Panc1 (cell line): Measurements from ENCODE around the gene NPNT. TPM values are rescaled to one million over a fixed set of nuclear protein-coding genes. Genes with fewer than 3 reads are reported as not detected.

Source experiments
- ATAC-seq: fragments of 200-7000 bp; cut with Tn5 transposase; 2 replicates; pipeline ENCODE4 v1.9.1; 2020; ENCODE audit warnings: mild to moderate bottlenecking, moderate library complexity
- BruUV-seq: library from RNA; stranded (reverse); fragments of 400-500 nt; replicated peaks from 2 replicates; lab custom pipeline; 2021; lab: Mats Ljungman, UMichigan
- CTCF ChIA-PET: fragments of 300-600 bp; sonication (Branson Sonifier 250); formaldehyde crosslinking; loops from one replicate; lab custom pipeline; 2022; ENCODE audit warnings: antibody characterized with exemption; lab: Charles Lee
- POLR2A ChIA-PET: fragments of 300-600 bp; sonication (Branson Sonifier 250); formaldehyde crosslinking; loops from one replicate; lab custom pipeline; 2022; ENCODE audit warnings: antibody characterized with exemption; lab: Charles Lee
- DNase-seq: peaks from one replicate; pipeline ENCODE4 v3.0.0-alpha.2; 2010; ENCODE audit warnings: low read depth, low spot score
- H3K27ac ChIP-seq: 2 replicates; pipeline ENCODE4 v1.5.1; 2011; ENCODE audit warnings: mild to moderate bottlenecking, low read length, inconsistent platforms
- H3K27me3 ChIP-seq: fragments of 200-500 bp; sonication (Bioruptor generic); 2 replicates; pipeline ENCODE4 v1.6.0; 2014; ENCODE audit warnings: low read length, inconsistent platforms; ENCODE audit not compliant: control insufficient read depth, insufficient read depth
- H3K36me3 ChIP-seq: fragments of 200-500 bp; sonication (Bioruptor generic); 2 replicates; pipeline ENCODE4 v1.5.1; 2014; ENCODE audit warnings: inconsistent platforms, mild to moderate bottlenecking, low read length, moderate library complexity; ENCODE audit not compliant: control insufficient read depth, insufficient read depth
- H3K4me1 ChIP-seq: 2 replicates; pipeline ENCODE4 v1.5.1; 2011; ENCODE audit warnings: inconsistent platforms, mild to moderate bottlenecking, low read length, moderate library complexity; ENCODE audit not compliant: control insufficient read depth, insufficient read depth
- H3K4me3 ChIP-seq, 2 experiments: 2 replicates each; pipeline ENCODE4 v1.5.1; 2011 to 2012; ENCODE audit warnings: low read depth in 2 of 2, low read length in 2 of 2, mild to moderate bottlenecking in 2 of 2, inconsistent platforms in 1 of 2, moderate library complexity in 1 of 2
- H3K9me3 ChIP-seq: fragments of 200-500 bp; sonication (Bioruptor generic); 2 replicates; pipeline ENCODE4 v1.5.1; 2014; ENCODE audit warnings: low read depth, mild to moderate bottlenecking, inconsistent platforms, low read length, moderate library complexity; ENCODE audit not compliant: control insufficient read depth, insufficient read depth
- POLR2AphosphoS5 ChIP-seq: IDR thresholded peaks from 2 replicates; pipeline ENCODE4 v1.6.1; 2012; ENCODE audit warnings: mild to moderate bottlenecking, low read depth, low read length, moderate library complexity
- SIN3A ChIP-seq: IDR thresholded peaks from 2 replicates; pipeline ENCODE4 v1.6.1; 2012; ENCODE audit warnings: low read depth, mild to moderate bottlenecking, low read length, moderate library complexity, borderline replicate concordance; ENCODE audit not compliant: insufficient read depth
- TCF7L2 ChIP-seq: IDR thresholded peaks from 2 replicates; pipeline ENCODE4 v1.6.1; 2011; ENCODE audit warnings: mild to moderate bottlenecking, low read depth, low read length, inconsistent platforms
- in situ Hi-C: cut with HindIII; loops from 2 replicates; pipeline ENCODE4 v1.10.0; 2016; ENCODE audit warnings: low sequenced_read_pairs, low pct_unique_long_range_greater_than_20kb
- intact Hi-C: fragments of 100-400 bp; cut with micrococcal nuclease; formaldehyde crosslinking; loops from one replicate; pipeline ENCODE4 v1.10.0; 2022; ENCODE audit not compliant: unreplicated experiment
- total RNA-seq: library from RNA; stranded (reverse); gene quantifications from one replicate; pipeline ENCODE4 v1.2.1, GENCODE V29; 2021; ENCODE audit not compliant: unreplicated experiment
- TF ChIP-seq, protein P1 (sequence below): fragments of 450-650 bp; IDR thresholded peaks from 2 replicates; pipeline ENCODE4 v1.5.1; 2017; ENCODE audit warnings: mild to moderate bottlenecking
- TF ChIP-seq, protein P2 (sequence below), 2 experiments: IDR thresholded peaks; 2 replicates each; pipeline ENCODE4 v1.6.1; 2011 to 2012; ENCODE audit warnings: low read depth in 2 of 2, control low read depth in 1 of 2, low read length in 1 of 2, mild to moderate bottlenecking in 1 of 2, moderate library complexity in 1 of 2; ENCODE audit not compliant: insufficient read depth in 1 of 2

NPNT gene
- total RNA-seq, 1 experiment from 2014 or later: 1.9 TPM

DNA sequence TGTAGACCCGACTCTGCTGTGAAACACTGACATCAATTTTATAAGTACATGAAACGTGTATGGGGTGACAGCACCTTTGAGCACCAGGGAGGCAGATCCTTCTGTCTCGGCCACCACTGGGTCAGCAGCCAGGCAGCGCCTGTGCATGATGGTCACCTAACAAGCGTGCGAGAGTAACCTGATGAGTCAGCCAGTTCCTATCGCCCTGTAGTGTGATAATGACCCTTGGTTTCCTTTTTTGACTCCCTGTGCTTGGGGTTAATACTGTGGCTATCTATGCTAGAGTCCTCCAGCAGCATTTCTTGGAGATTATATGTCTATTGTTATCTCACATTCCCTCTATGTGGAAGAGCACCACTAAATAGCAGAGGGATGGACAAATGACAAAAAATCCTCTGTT, 101.6 kb downstream of the NPNT start:
- H3K36me3 ChIP-seq: no peaks in the 10 kb centered on the region
- no peak overlapping the region for H3K4me3 ChIP-seq
- in situ Hi-C loops (no loop called here), intact Hi-C loops (no loop called here)
- H3K27ac ChIP-seq: no peak overlapping the region
- TF ChIP-seq, protein P1, sequence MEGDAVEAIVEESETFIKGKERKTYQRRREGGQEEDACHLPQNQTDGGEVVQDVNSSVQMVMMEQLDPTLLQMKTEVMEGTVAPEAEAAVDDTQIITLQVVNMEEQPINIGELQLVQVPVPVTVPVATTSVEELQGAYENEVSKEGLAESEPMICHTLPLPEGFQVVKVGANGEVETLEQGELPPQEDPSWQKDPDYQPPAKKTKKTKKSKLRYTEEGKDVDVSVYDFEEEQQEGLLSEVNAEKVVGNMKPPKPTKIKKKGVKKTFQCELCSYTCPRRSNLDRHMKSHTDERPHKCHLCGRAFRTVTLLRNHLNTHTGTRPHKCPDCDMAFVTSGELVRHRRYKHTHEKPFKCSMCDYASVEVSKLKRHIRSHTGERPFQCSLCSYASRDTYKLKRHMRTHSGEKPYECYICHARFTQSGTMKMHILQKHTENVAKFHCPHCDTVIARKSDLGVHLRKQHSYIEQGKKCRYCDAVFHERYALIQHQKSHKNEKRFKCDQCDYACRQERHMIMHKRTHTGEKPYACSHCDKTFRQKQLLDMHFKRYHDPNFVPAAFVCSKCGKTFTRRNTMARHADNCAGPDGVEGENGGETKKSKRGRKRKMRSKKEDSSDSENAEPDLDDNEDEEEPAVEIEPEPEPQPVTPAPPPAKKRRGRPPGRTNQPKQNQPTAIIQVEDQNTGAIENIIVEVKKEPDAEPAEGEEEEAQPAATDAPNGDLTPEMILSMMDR: no peak
- TF ChIP-seq, protein P2, sequence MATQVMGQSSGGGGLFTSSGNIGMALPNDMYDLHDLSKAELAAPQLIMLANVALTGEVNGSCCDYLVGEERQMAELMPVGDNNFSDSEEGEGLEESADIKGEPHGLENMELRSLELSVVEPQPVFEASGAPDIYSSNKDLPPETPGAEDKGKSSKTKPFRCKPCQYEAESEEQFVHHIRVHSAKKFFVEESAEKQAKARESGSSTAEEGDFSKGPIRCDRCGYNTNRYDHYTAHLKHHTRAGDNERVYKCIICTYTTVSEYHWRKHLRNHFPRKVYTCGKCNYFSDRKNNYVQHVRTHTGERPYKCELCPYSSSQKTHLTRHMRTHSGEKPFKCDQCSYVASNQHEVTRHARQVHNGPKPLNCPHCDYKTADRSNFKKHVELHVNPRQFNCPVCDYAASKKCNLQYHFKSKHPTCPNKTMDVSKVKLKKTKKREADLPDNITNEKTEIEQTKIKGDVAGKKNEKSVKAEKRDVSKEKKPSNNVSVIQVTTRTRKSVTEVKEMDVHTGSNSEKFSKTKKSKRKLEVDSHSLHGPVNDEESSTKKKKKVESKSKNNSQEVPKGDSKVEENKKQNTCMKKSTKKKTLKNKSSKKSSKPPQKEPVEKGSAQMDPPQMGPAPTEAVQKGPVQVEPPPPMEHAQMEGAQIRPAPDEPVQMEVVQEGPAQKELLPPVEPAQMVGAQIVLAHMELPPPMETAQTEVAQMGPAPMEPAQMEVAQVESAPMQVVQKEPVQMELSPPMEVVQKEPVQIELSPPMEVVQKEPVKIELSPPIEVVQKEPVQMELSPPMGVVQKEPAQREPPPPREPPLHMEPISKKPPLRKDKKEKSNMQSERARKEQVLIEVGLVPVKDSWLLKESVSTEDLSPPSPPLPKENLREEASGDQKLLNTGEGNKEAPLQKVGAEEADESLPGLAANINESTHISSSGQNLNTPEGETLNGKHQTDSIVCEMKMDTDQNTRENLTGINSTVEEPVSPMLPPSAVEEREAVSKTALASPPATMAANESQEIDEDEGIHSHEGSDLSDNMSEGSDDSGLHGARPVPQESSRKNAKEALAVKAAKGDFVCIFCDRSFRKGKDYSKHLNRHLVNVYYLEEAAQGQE (IDR thresholded peaks at IDR 0.05; ENCODE audit: insufficient read depth in 1 of 2, low read depth in 2 of 2, low read length in 1 of 2): no peak
- no peak for TF ChIP-seq TCF7L2
- no peak for TF ChIP-seq SIN3A
- no peak for TF ChIP-seq POLR2AphosphoS5
- no TSS peak for BruUV-seq
- no peaks in the 10 kb centered on the region; the same call in 1 of the 2 replicates for H3K27me3 ChIP-seq
- CTCF ChIA-PET: no interaction called here
- H3K9me3 ChIP-seq: no peaks in the 10 kb centered on the region
- POLR2A ChIA-PET: no interaction called here
- ATAC-seq (no peak), DNase-seq (no peak)
- H3K4me1 ChIP-seq: no peaks in the 10 kb centered on the region

DNA sequence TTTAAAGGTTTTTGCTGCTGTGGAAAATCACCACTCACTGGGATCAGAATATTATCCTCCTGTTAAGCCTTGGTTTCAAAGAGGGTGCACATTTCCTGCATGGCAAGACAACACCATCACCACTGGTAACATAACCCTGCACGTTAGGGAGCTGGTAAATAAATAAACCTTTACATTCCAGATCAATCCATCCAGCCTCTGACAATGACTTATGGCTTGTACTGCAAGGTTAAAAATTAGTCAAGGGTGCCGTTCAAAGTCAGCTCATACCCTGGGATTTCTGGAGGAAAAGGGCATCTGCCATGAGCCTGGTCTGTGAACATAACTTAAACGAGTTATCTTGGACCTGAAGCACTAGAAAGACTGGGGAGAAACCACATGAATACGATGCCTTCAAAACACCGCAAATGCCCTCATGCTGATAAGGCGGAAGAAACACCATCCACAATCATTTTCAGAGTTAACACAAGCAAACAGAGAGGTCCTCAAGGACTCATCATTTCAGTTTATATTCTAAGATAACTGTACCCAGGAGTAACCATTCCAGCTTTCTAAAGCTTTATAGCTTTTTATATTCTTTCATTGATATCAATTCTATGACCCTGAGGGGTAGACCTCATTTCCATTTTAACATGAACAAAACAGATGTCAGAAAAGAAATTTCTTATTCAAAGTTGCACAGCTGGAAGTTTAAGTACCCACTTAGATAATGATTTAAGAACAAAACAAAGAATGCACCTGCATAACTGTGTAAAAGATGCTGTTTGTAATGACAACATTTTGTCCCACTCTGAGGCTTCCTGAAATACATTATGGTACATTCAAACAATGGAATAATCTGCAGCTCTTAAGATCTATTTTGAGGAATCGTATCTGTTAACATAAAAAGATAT, 103.1 kb downstream of the NPNT start:
- Histone ChIP-seq H3K4me3 (no peak overlapping the region), H3K36me3 (no peaks in the 10 kb centered on the region), H3K27ac (no peak overlapping the region), H3K27me3 (no peaks in the 10 kb centered on the region; the same call in 1 of the 2 replicates), H3K4me1 (no peaks in the 10 kb centered on the region), H3K9me3 (no peaks in the 10 kb centered on the region)
- ChIA-PET POLR2A (no interaction called here), CTCF (no interaction called here)
- in situ Hi-C loops (no loop called here), intact Hi-C loops (no loop called here)
- no peak for DNase-seq
- no TSS peak for BruUV-seq
- TF ChIP-seq, protein P2 (IDR thresholded peaks at IDR 0.05; ENCODE audit: insufficient read depth in 1 of 2, low read depth in 2 of 2, low read length in 1 of 2): no peak
- no peak for TF ChIP-seq TCF7L2
- TF ChIP-seq POLR2AphosphoS5: no peak
- no peak for TF ChIP-seq SIN3A
- TF ChIP-seq, protein P1: no peak
- no peak for ATAC-seq
